GM12873 (cell line): ENCODE results near the gene PROKR2.

Source experiments
- TF ChIP-seq, protein P1 (sequence below): IDR thresholded peaks from 2 replicates; pipeline ENCODE4 v1.5.1; 2012; ENCODE audit warnings: low read depth, mild to moderate bottlenecking, moderate library complexity, low read length, control low read depth; ENCODE audit not compliant: insufficient read depth; ENCODE audit errors: missing control alignments

PROKR2 gene

DNA sequence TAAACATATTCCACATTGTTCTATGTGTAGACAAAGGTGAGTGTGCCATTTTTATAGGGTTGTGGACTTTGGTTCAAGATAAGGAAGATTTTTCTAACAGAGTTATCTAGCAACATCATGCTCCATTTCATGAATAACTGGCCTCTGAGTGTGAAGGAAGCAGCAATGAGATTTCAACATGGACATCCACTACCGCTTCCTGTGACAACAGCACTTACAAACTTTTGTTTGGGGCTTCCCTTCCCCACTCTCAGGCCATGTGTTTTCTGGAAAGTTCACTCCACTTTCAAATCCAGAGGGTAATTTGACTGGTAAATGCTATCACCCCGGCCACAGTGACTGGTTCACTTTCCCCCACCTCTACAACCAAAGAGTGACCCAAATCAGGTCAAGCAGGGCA lies 38.1 kb upstream of the PROKR2 start:
- TF ChIP-seq, protein P1, sequence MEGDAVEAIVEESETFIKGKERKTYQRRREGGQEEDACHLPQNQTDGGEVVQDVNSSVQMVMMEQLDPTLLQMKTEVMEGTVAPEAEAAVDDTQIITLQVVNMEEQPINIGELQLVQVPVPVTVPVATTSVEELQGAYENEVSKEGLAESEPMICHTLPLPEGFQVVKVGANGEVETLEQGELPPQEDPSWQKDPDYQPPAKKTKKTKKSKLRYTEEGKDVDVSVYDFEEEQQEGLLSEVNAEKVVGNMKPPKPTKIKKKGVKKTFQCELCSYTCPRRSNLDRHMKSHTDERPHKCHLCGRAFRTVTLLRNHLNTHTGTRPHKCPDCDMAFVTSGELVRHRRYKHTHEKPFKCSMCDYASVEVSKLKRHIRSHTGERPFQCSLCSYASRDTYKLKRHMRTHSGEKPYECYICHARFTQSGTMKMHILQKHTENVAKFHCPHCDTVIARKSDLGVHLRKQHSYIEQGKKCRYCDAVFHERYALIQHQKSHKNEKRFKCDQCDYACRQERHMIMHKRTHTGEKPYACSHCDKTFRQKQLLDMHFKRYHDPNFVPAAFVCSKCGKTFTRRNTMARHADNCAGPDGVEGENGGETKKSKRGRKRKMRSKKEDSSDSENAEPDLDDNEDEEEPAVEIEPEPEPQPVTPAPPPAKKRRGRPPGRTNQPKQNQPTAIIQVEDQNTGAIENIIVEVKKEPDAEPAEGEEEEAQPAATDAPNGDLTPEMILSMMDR = no peak

DNA sequence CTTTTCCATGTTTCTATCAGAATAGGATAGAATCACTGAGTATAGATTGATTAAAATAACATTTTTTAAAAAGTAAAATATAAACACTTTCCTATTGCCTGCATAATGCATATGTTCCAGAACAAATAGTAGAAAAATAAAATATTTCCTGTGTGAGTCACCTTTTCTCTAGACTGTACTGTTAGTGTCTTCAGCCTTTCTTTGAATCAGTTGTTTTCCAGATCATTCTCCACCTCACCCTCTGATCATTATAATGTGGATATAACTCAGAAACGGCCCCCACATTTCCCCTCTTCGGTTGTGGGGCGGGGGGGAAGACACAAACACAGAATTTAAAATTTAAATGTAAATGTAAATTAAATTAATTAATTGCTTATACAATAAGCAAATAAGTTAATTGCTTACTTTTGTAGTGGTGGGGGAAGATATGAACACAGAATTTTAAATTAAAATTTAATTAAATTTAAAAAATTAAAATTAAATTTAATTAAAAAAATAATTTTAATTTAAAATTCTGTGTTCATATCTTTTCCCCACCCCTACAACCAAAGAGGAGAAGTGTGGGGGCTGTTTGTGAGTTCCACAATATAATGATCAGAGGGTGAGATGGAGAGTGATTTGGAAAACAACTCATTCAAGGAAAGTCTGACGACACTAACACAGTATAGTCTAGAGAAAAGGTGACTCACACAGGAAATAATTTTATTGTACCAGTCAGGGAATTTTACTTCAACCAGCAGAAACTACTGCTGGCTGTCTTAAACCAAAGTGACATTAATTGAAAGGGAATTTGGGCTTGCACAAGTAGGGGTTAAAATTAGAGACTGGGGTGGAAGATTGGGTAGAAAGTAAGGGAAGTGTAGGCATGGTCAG lies 37.1 kb upstream of the PROKR2 start:
- TF ChIP-seq, protein P1 = no peak

DNA sequence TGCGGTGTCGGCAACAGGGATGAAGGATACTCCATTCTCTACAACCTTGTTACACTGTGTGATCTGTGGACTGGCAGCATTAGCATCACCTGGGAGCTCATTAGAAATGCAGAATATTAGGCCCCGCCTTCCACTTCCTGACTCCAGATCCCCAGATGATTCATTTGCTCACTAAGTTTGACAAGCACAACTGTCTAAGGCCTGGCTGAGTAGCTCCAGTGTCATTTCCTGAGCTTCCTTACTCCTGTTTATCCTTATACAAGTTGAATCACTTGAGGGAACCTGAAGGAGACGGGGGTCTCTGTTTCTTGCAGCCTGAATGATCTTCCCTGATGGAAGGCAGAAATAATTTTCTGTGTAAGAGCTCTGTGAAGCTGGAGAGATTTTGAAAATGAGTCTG lies 32.7 kb upstream of the PROKR2 start:
- TF ChIP-seq, protein P1 = no peak

DNA sequence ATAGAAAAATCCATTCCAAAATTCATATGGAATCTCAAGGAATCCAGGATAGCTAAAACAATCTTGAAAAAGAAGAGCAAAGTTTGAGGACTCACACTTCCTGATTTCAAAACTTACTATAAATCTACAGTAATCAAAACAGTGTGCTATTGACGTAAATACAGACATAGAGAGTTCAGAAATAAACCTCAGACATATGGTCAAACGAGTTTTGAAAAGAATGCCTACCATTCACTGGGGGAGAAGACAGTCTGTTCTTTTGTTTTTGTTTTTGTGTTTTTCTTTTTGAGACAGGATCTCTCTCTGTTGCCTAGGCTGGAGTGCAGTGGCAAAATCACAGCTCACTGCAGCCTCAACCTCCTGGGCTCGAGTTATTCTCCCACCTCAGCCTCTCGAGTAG lies 25.3 kb upstream of the PROKR2 start:
- TF ChIP-seq, protein P1 = no peak

DNA sequence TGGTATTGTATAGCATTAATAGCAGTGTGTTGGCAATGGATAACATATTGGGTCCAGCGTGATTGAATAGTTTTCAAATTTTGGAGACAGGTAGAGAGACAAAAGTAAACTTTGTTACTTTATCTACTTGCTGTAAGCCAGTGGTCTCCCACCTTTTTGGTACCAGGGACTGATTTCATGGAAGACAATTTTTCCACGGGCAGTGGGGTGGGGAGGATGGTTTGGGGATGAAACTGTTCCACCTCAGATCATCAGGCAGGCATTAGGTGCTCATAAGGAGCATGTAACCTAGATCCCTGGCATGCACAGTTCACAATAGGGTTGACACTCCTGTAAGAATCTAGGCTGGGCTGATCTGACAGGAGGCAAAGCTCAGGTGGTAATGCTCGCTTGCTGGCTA lies 14.6 kb upstream of the PROKR2 start:
- TF ChIP-seq, protein P1 = no peak

DNA sequence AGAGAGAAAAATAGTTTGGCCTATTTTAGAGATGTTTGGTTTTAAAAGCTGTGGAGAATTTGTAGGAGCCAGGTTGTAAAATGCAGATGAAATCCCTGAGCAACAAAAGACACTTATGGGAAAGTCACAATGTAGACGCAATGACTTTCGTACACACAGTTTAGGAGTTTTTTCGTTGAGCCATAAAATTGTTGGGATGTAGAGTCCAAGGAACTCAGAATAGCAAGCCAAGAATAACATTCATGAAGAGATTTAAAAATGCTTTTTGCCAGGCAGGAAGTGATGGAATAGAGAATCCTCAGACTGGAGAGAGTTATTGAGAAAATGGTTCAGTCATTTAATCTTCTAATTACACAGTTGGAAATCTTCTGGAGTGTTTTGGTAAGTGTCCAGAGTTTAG lies 11.5 kb upstream of the PROKR2 start:
- TF ChIP-seq, protein P1 = no peak

DNA sequence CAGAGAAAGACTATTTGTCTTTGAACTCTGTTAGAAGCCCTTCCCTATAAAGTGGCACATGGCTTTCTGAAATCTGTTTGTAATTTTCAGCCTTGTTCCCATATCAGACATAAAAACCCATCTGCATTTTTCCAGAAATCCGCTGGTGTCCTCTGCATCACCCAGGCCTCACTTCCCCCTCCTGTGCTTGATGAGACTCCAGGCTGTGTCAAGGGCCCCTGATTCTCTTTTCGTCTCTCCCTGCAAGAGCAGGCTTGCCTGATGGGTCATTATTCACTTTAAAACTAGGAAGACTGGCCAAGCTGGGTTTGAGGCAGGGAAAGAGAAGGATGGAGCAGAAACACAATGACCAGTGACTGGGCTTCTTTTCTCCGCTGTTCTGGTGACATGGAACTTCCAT lies 10.6 kb upstream of the PROKR2 start:
- TF ChIP-seq, protein P1 = no peak

DNA sequence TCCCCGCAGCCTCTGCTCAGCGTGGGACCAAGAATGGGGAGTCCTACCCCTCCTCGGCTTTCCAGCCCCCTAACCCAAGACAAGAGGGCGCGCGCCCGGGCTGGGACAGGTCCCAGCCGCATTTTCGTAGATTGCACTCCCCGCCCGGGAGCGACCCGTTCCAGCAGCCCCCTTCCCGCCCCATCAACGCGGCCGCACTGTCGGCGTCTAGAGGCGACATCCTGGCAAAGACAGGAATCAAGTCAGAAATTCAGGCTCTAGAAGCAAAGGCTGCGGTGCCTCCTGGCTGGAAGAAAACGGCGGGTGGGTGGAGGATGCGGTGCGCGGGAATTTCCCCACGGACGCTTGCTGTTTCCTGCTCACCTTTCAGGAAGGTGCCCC lies 957 bp downstream of the PROKR2 start:
- TF ChIP-seq, protein P1 = no peak
